PC-3 (cell line): ENCODE results near the gene CENPV.

Experiments used
- EZH2 ChIP-seq: fragments of 300-600 bp; sonication (generic); IDR thresholded peaks from one replicate; pipeline ENCODE4 v1.6.1; 2017; ENCODE audit warnings: antibody characterized with exemption, mild to moderate bottlenecking, low read length; ENCODE audit not compliant: unreplicated experiment
- EZH2phosphoT487 ChIP-seq: fragments of 300-600 bp; sonication (generic); IDR thresholded peaks from 2 replicates; pipeline ENCODE4 v1.6.1; 2018; ENCODE audit warnings: mild to moderate bottlenecking, antibody characterized with exemption, low read length, borderline replicate concordance
- TF ChIP-seq, protein P1 (sequence below): fragments of 300-600 bp; sonication (generic); conservative IDR thresholded peaks from 2 replicates; pipeline ENCODE4 v1.5.1; 2017; ENCODE audit warnings: antibody characterized with exemption, low read depth, mild to moderate bottlenecking, low read length

DNA sequence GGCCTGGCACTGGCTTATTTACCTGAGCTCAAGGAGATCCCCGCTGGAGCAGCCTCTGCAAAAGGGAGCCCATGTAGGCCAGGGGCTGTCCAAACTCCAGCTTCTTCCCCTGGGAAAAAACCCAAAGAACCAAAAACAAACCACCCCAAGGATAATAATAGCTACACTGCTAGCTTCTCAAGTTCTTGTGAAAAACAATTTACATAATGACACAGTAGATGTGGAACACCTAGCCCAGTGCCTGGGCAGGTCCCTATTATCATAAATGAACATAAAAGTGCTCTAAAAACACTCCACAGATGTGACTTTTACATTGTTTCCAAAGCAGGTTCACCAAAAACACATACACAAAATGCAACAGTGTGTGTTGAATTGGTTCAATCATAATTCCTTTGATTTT lies 27.3 kb downstream of the CENPV start:
- TF ChIP-seq, protein P1, sequence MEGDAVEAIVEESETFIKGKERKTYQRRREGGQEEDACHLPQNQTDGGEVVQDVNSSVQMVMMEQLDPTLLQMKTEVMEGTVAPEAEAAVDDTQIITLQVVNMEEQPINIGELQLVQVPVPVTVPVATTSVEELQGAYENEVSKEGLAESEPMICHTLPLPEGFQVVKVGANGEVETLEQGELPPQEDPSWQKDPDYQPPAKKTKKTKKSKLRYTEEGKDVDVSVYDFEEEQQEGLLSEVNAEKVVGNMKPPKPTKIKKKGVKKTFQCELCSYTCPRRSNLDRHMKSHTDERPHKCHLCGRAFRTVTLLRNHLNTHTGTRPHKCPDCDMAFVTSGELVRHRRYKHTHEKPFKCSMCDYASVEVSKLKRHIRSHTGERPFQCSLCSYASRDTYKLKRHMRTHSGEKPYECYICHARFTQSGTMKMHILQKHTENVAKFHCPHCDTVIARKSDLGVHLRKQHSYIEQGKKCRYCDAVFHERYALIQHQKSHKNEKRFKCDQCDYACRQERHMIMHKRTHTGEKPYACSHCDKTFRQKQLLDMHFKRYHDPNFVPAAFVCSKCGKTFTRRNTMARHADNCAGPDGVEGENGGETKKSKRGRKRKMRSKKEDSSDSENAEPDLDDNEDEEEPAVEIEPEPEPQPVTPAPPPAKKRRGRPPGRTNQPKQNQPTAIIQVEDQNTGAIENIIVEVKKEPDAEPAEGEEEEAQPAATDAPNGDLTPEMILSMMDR, result no peak
- TF ChIP-seq EZH2phosphoT487, result no peak
- no peak for TF ChIP-seq EZH2
